ENCODE results near the gene SPSB4.
A peak's percentile ranks its signal among the peaks of the same experiment; 100 is the strongest.

The SPSB4 gene

DNA sequence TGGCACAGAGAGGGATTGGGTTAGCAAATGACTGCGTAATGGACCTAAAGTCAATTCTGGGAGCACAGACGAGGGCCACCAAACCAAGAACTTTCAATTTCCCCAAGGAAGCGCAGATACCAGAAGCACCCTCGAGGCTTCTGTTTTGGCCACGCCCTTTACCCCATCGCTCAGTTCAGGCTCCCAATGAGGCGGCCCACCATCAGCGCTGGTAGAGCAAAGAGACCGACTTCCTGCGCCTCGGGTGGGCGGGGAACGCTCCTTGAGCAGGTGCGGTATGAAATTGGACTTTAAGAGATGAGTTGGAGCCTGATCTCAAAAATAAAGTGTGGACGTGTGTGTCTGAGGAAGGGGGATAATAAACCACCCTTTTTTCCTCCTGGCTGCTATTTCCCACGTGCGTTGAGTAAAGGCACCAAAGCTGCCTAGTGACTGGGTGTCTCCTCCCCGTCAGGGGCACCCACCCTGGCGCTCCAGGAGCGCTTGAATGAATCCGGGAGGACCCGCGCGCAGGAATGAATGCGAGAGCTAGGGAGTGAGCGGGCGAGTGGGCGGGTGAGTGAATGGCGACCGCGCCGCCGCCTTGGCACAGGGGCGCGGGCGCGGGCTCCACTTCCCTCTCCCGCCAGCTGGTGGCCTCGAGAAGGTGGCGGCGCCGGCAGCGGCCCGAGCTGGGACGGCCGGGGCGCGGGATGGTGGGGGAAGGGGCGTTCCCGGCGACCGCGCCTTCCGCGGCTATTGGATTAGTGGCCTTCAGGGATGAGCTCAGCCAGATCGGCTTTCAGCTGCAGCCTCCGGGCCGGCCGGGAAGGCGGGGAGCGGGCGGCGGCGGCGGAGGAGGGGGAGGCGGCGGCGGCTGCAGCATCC is at the start of gene SPSB4:
Gene SPSB4 (plus strand): TSS at position 772 of the 867 bp plus-strand sequence. CDS start 14,758 bp downstream, outside the sequence.
- TF ChIP-seq, protein P1, sequence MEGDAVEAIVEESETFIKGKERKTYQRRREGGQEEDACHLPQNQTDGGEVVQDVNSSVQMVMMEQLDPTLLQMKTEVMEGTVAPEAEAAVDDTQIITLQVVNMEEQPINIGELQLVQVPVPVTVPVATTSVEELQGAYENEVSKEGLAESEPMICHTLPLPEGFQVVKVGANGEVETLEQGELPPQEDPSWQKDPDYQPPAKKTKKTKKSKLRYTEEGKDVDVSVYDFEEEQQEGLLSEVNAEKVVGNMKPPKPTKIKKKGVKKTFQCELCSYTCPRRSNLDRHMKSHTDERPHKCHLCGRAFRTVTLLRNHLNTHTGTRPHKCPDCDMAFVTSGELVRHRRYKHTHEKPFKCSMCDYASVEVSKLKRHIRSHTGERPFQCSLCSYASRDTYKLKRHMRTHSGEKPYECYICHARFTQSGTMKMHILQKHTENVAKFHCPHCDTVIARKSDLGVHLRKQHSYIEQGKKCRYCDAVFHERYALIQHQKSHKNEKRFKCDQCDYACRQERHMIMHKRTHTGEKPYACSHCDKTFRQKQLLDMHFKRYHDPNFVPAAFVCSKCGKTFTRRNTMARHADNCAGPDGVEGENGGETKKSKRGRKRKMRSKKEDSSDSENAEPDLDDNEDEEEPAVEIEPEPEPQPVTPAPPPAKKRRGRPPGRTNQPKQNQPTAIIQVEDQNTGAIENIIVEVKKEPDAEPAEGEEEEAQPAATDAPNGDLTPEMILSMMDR (IDR thresholded peaks at IDR 0.05; ENCODE audit: control insufficient read depth, extremely low read depth, insufficient read depth) = peak; percentile 44
- DNase-seq (ENCODE audit: low read depth) = no peak
- H3K4me3 ChIP-seq (ENCODE audit: low read depth, low read length) = no peak within 1 kb of the TSS

DNA sequence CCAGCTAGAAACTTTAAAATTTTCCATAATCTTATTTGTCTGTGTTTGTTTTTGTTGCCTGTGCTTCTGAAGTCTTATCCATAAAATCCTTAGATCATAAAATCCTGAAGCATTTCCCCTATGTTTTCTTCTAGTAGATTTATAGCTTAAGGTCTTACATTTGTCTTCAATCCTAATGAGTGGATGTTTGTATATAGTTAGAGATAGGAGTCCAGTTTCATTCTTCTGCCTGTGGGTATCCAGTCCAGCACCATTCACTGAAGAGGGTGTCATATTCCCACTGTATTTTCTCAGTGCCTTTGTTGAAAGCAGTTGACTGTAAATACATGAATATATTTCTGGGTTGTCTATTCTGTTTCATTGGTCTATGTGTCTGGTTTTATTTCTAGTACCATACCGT is 44.8 kb upstream of the SPSB4 start:
- no peak for DNase-seq (ENCODE audit: low read depth)
- H3K4me3 ChIP-seq (ENCODE audit: low read depth, low read length) = no peak overlapping the region
- TF ChIP-seq, protein P1 (IDR thresholded peaks at IDR 0.05; ENCODE audit: control insufficient read depth, extremely low read depth, insufficient read depth) = no peak

DNA sequence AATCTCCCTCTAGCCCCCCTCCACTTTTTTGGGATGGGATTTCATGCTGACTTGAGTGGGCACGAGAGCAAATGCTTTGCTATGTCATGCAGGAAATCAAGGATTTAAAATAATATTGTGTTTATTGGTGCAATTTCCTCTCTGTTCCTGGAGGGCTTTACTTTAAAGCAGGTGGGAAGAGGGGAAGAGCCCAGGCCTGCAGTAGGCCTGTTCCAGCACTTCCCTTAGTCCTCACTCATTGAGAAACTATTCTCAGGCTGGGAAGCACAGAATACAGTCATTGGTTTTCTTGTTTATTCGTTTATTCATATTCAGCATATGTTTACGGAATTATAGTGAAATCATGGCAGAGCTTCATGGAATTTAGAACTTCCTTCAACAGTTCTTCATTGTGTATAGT is 41.7 kb upstream of the SPSB4 start:
- DNase-seq (ENCODE audit: low read depth) = no peak
- TF ChIP-seq, protein P1 (IDR thresholded peaks at IDR 0.05; ENCODE audit: control insufficient read depth, extremely low read depth, insufficient read depth) = no peak
- no peak overlapping the region for H3K4me3 ChIP-seq (ENCODE audit: low read depth, low read length)

DNA sequence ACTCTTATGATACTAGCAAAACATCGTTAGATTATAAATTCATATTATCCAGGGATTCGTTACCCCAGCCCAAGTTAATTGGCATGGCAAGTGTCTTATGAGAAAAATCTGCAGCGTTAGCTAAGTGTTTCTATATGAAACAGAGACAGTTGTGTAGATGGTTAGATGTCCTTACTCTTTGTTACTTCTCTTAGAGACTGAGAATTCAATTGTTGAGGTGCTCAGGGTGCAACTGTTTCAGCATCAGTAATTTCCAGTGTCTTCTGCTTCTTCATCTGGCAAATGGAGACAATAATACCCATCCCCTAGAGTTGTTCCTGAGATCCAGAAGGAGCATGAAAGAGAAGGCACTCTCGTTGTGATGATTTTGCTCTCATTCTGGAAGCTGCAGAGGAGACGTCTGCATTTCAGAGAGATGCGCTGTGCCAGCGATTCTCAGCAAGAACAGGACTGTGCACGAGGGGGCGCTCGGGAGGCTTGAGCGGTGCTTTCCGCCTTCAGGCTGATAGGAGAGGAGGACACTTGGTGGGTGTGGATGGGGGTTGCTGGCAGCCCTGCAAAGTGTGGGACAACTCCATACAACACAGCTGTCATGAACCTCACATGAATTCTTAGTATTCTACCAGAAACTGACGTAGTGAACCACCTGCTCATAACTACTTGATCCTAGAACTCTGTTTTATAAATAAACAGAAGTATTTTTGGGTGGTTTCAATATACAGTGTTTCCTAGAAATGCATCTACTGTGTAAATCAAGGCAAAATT is 39.7 kb upstream of the SPSB4 start:
- H3K4me3 ChIP-seq (ENCODE audit: low read depth, low read length) = no peak overlapping the region
- peak; percentile 15 for DNase-seq (ENCODE audit: low read depth)
- TF ChIP-seq, protein P1 (IDR thresholded peaks at IDR 0.05; ENCODE audit: control insufficient read depth, extremely low read depth, insufficient read depth) = peak; percentile 97

DNA sequence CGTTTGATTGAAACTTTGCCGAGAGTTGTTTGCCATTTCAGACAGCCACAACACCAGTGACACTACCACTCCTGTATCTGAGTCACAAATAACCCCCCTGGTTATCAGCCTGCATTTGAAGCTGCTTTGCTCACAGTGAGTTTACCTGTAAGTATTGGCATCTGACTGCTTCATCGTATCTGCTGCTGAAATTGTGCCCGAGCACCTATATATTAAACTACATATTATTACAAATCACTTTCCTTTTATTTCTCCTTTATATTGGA is 39.2 kb upstream of the SPSB4 start:
- TF ChIP-seq, protein P1 (IDR thresholded peaks at IDR 0.05; ENCODE audit: control insufficient read depth, extremely low read depth, insufficient read depth) = no peak
- H3K4me3 ChIP-seq (ENCODE audit: low read depth, low read length) = no peak overlapping the region
- DNase-seq (ENCODE audit: low read depth) = no peak

DNA sequence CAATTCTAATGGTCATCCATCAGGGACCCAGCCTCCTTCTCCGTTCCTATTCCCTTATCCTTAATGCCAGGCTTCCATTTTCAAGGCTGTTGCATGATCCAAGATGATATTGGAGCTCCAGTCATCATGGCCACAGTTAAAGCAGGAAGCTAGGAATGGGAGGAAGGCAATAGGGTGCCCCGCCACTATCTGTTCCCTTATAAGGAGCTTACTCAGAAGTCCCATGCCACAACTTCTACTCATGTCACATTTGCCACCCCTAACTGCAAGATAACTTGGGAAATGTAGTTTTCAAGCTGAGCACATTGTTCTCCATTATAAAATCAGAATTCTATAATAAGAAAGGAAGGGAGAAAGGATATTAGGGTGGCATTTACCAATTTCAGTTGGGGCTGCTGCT is 38.6 kb upstream of the SPSB4 start:
- no peak overlapping the region for H3K4me3 ChIP-seq (ENCODE audit: low read depth, low read length)
- TF ChIP-seq, protein P1 (IDR thresholded peaks at IDR 0.05; ENCODE audit: control insufficient read depth, extremely low read depth, insufficient read depth) = no peak
- DNase-seq (ENCODE audit: low read depth) = no peak

Data from LNCaP clone FGC (cell line).